ENCODE data around the gene PTPRJ. TPM values are rescaled to one million over a fixed set of nuclear protein-coding genes. Genes with fewer than 3 reads are reported as not detected.

PTPRJ gene
- total and polyA plus RNA-seq, 9 of the 15 experiments (the other 6 are each of a cell fraction or from before 2014, with no cell fraction given): 0.56 to 10.7 (median 4.8) TPM

DNA sequence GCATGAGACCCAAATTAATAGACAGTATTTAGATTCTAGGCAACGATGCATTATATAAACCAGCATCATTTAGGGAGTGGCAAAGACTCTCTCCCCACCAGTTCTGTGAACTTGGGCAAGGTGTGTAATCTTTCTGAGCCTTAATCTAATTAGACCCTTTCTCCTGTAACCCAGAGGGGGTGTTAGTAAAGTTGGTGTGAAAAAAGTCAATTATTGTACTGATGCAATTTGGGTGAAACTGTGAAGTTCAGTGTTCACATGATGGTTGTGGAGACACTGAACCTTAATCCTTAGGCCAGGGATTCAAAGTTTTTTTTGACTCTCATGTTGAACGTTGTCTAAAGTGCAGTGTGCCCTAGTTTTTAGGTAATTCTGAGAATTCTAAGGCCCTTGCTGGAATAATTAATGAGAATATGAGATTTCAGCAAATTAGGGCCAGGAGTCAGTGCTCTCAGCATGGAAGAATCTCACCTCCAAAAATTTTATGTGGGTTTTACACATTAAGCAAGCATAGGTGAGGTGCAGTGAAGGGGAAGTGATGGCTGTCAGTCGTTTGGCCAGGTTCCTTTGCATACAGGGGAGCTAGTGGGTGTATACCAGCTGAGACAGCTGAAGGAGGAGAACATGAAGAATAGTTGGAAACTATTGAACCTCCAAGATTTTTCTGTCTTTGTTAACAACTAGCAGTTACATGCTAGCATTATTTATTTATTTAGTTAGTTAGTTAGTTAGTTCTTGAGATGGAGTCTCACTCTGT, 94.2 kb downstream of the PTPRJ start:
- CTCF ChIA-PET (ENCODE audit: low intra/inter-chr PET ratio): no interaction called here
- TF ChIP-seq, protein P1, sequence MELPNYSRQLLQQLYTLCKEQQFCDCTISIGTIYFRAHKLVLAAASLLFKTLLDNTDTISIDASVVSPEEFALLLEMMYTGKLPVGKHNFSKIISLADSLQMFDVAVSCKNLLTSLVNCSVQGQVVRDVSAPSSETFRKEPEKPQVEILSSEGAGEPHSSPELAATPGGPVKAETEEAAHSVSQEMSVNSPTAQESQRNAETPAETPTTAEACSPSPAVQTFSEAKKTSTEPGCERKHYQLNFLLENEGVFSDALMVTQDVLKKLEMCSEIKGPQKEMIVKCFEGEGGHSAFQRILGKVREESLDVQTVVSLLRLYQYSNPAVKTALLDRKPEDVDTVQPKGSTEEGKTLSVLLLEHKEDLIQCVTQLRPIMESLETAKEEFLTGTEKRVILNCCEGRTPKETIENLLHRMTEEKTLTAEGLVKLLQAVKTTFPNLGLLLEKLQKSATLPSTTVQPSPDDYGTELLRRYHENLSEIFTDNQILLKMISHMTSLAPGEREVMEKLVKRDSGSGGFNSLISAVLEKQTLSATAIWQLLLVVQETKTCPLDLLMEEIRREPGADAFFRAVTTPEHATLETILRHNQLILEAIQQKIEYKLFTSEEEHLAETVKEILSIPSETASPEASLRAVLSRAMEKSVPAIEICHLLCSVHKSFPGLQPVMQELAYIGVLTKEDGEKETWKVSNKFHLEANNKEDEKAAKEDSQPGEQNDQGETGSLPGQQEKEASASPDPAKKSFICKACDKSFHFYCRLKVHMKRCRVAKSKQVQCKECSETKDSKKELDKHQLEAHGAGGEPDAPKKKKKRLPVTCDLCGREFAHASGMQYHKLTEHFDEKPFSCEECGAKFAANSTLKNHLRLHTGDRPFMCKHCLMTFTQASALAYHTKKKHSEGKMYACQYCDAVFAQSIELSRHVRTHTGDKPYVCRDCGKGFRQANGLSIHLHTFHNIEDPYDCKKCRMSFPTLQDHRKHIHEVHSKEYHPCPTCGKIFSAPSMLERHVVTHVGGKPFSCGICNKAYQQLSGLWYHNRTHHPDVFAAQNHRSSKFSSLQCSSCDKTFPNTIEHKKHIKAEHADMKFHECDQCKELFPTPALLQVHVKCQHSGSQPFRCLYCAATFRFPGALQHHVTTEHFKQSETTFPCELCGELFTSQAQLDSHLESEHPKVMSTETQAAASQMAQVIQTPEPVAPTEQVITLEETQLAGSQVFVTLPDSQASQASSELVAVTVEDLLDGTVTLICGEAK (IDR thresholded peaks at IDR 0.05): peak; percentile 52; the same call in 1 of the 2 replicates
- TF ChIP-seq, protein P1 (CRISPR knock-in tag; IDR thresholded peaks at IDR 0.05): no peak
- TF ChIP-seq HDAC2 (IDR thresholded peaks at IDR 0.05) (no peak), MEIS2 (IDR thresholded peaks at IDR 0.05; ENCODE audit: partially characterized antibody) (peak; percentile 25), ZNF583 (CRISPR knock-in tag; IDR thresholded peaks at IDR 0.05) (no peak), CEBPG (CRISPR knock-in tag; IDR thresholded peaks at IDR 0.05) (peak; percentile 52; the same call in 1 of the 2 replicates), CEBPG (tag; conservative IDR thresholded peaks at IDR 0.05 in 1 of 2, IDR thresholded peaks at IDR 0.05 in 1 of 2) (peak in 1 of 2 experiments; percentile 71; a peak in 2 of 4 replicates), NR2C2 (CRISPR knock-in tag; IDR thresholded peaks at IDR 0.05) (no peak), NR2C2 (tag; IDR thresholded peaks at IDR 0.05) (peak; percentile 32; the same call in 1 of the 2 replicates), TEAD2 (tag; IDR thresholded peaks at IDR 0.05) (no peak)
- TF ChIP-seq, protein P2, sequence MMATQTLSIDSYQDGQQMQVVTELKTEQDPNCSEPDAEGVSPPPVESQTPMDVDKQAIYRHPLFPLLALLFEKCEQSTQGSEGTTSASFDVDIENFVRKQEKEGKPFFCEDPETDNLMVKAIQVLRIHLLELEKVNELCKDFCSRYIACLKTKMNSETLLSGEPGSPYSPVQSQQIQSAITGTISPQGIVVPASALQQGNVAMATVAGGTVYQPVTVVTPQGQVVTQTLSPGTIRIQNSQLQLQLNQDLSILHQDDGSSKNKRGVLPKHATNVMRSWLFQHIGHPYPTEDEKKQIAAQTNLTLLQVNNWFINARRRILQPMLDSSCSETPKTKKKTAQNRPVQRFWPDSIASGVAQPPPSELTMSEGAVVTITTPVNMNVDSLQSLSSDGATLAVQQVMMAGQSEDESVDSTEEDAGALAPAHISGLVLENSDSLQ (IDR thresholded peaks at IDR 0.05): peak; percentile 46; the same call in 1 of the 2 replicates

More for the DNA sequence above, 94.2 kb downstream of the PTPRJ start:
- DNase-seq (ENCODE audit: extremely low read depth in 1 of 4, low spot score in 3 of 4): no peak
- Histone ChIP-seq H3K9ac (ENCODE audit: insufficient read depth in 1 of 2, low read depth in 2 of 2, low read length in 2 of 2) (no peak overlapping the region), H3K9me1 (ENCODE audit: control insufficient read depth, insufficient read depth, low read length) (no peaks in the 10 kb centered on the region), H3K27ac (ENCODE audit: extremely low read depth, low read depth, low read length) (no peak overlapping the region), H3K4me2 (ENCODE audit: insufficient read depth, low read length) (no peak overlapping the region), H3K9me3 (replicated peaks; ENCODE audit: control insufficient read depth, insufficient read depth, low read depth, low read length) (no peaks in the 10 kb centered on the region), H3K27me3 (ENCODE audit: control insufficient read depth in 2 of 2, insufficient read depth in 2 of 2, low read length in 2 of 2) (no peaks in the 10 kb centered on the region), H3K36me3 (ENCODE audit: control insufficient read depth, insufficient read depth, low read length) (no peaks in the 10 kb centered on the region; the same call in 2 of the 3 replicates), H3K4me1 (replicated peaks in 1 of 2; ENCODE audit: control insufficient read depth in 2 of 2, insufficient read depth in 2 of 2, low read length in 2 of 2) (no peaks in the 10 kb centered on the region; a peak in 1 of 5 replicates), H2AFZ (ENCODE audit: low read depth, low read length) (no peak overlapping the region), H3K79me2 (ENCODE audit: control insufficient read depth, insufficient read depth, low read length) (no peaks in the 10 kb centered on the region), H3K4me3 (no peak overlapping the region), H4K20me1 (replicated peaks; ENCODE audit: control insufficient read depth, insufficient read depth, low read length) (no peaks in the 10 kb centered on the region)
- in situ Hi-C loops (cut with MboI) (no loop called here), intact Hi-C loops (cut with micrococcal nuclease) (no loop called here)
- no TSS peak for BruUV-seq (replicated peaks)
- POLR2A ChIA-PET: interaction anchor here (0.9 to 2.1 kb wide), 4 partner anchors 10 to 91 kb away, joined by 3 to 6 read pairs (median 5); no protein-coding TSS in a partner anchor
- FAIRE-seq: no peak
- ATAC-seq: peak; percentile 47
- WGBS (ENCODE audit: insufficient coverage, low coverage, missing lambda C conversion rate): 20% methylated on average over 3 of the region's 3 CpGs

All from K562 (cell line).